GM23338 (cell line): ENCODE data around the gene GRIK4. TPM values are rescaled to one million over a fixed set of nuclear protein-coding genes. Genes with fewer than 3 reads are reported as not detected.

Experiments
- ATAC-seq: fragments of 200-7000 bp; cut with Tn5 transposase; 3 replicates; pipeline ENCODE4 v1.9.1; 2020
- DNase-seq: peaks from one replicate; pipeline ENCODE4 v3.0.0-alpha.2; 2015; ENCODE audit warnings: low spot score
- H2AFZ ChIP-seq: fragments of 200-600 bp; sonication (generic); 2 replicates; pipeline ENCODE4 v1.8.0; 2016; ENCODE audit warnings: antibody characterized with exemption, mild to moderate bottlenecking, moderate library complexity
- H3F3A ChIP-seq: fragments of 200-600 bp; sonication (generic); replicated peaks from 2 replicates; pipeline ENCODE4 v1.8.0; 2017; ENCODE audit warnings: antibody characterized with exemption, mixed run types, low read depth
- H3K27ac ChIP-seq: fragments of 200-600 bp; sonication (generic); 2 replicates; pipeline ENCODE4 v1.6.1; 2016; ENCODE audit warnings: low read depth
- H3K27me3 ChIP-seq: fragments of 200-600 bp; sonication (generic); 2 replicates; pipeline ENCODE4 v1.8.0; 2016; ENCODE audit warnings: mild to moderate bottlenecking, mixed run types, moderate library complexity; ENCODE audit not compliant: insufficient read depth
- H3K36me3 ChIP-seq: fragments of 200-600 bp; sonication (generic); 2 replicates; pipeline ENCODE4 v1.8.0; 2016; ENCODE audit warnings: mild to moderate bottlenecking; ENCODE audit not compliant: insufficient read depth
- H3K4me1 ChIP-seq: fragments of 200-600 bp; sonication (generic); 2 replicates; pipeline ENCODE4 v1.8.0; 2016; ENCODE audit warnings: mild to moderate bottlenecking, moderate library complexity; ENCODE audit not compliant: insufficient read depth
- H3K4me2 ChIP-seq: fragments of 200-600 bp; sonication (generic); 2 replicates; pipeline ENCODE4 v1.7.1; 2017; ENCODE audit warnings: mixed run types
- H3K4me3 ChIP-seq: fragments of 200-600 bp; sonication (generic); 2 replicates; pipeline ENCODE4 v1.6.1; 2016; ENCODE audit warnings: mixed run types
- H3K79me2 ChIP-seq: fragments of 200-600 bp; sonication (generic); replicated peaks from 2 replicates; pipeline ENCODE4 v1.8.0; 2017; ENCODE audit warnings: mild to moderate bottlenecking; ENCODE audit not compliant: insufficient read depth
- H3K9me2 ChIP-seq: fragments of 200-600 bp; sonication (generic); 2 replicates; pipeline ENCODE4 v1.8.0; 2017; ENCODE audit not compliant: insufficient read depth
- H4K20me1 ChIP-seq: fragments of 200-600 bp; sonication (generic); replicated peaks from 2 replicates; pipeline ENCODE4 v1.8.0; 2017; ENCODE audit warnings: mild to moderate bottlenecking; ENCODE audit not compliant: insufficient read depth
- H3K27ac Mint-ChIP-seq: 2 replicates; pipeline ENCODE4 v1.8.0; 2020; ENCODE audit warnings: inconsistent platforms, mild to moderate bottlenecking, moderate library complexity, mixed read lengths
- H3K27me3 Mint-ChIP-seq: 3 replicates; pipeline ENCODE4 v1.8.0; 2022; ENCODE audit warnings: low read depth, mild to moderate bottlenecking, moderate library complexity, mixed read lengths, inconsistent platforms; ENCODE audit not compliant: insufficient read depth, poor library complexity
- H3K36me3 Mint-ChIP-seq: 3 replicates; pipeline ENCODE4 v1.8.0; 2021; ENCODE audit warnings: low read depth, mild to moderate bottlenecking, inconsistent platforms, moderate library complexity, mixed read lengths
- H3K4me1 Mint-ChIP-seq: 3 replicates; pipeline ENCODE4 v1.8.0; 2020; ENCODE audit warnings: mild to moderate bottlenecking, inconsistent platforms, mixed read lengths
- H3K4me3 Mint-ChIP-seq: 3 replicates; pipeline ENCODE4 v1.8.0; 2021; ENCODE audit warnings: moderate library complexity, mild to moderate bottlenecking, inconsistent platforms, mixed read lengths
- H3K9me3 Mint-ChIP-seq: 3 replicates; pipeline ENCODE4 v1.8.0; 2020; ENCODE audit warnings: moderate library complexity, mild to moderate bottlenecking, inconsistent platforms, mixed read lengths
- CREB1 ChIP-seq: fragments of 250-450 bp; sonication (Bioruptor Pico); IDR thresholded peaks from 2 replicates; pipeline ENCODE4 v1.5.0; 2020; ENCODE audit warnings: low read depth, mild to moderate bottlenecking, moderate library complexity
- CTCF ChIP-seq, 2 experiments: fragments of 200-600 bp in 1 of 2; sonication (generic) in 1 of 2; conservative IDR thresholded peaks; 2 replicates each; pipeline versions ENCODE4 v1.5.1 to v1.6.1; 2016 to 2017; ENCODE audit warnings: antibody characterized with exemption in 2 of 2, low read depth in 2 of 2, mild to moderate bottlenecking in 2 of 2, moderate library complexity in 1 of 2
- ETS1 ChIP-seq: IDR thresholded peaks from 2 replicates; pipeline ENCODE4 v1.6.1; 2016; ENCODE audit warnings: antibody characterized with exemption
- EZH2phosphoT487 ChIP-seq: fragments of 200-600 bp; sonication (generic); IDR thresholded peaks from one replicate; pipeline ENCODE4 v1.8.1; 2018; ENCODE audit warnings: antibody characterized with exemption; ENCODE audit not compliant: unreplicated experiment
- JUNB ChIP-seq: IDR thresholded peaks from one replicate; pipeline ENCODE4 v1.6.1; 2016; ENCODE audit warnings: antibody characterized with exemption; ENCODE audit not compliant: unreplicated experiment
- POLR2AphosphoS5 ChIP-seq: IDR thresholded peaks from 2 replicates; pipeline ENCODE4 v1.6.1; 2016; ENCODE audit warnings: antibody characterized with exemption, low read depth
- ZNF462 ChIP-seq: fragments of 250-450 bp; sonication (Bioruptor Pico); IDR thresholded peaks from 2 replicates; pipeline ENCODE4 v1.5.0; 2020; ENCODE audit warnings: mild to moderate bottlenecking, moderate library complexity
- polyA plus RNA-seq: library from polyadenylated mRNA; unstranded; fragments of >200 nt; fragmentation: Nextera tagmentation; extraction: Ambion mirVana; gene quantifications from 2 replicates; pipeline ENCODE4 v1.2.1, GENCODE V29; 2016
- total RNA-seq: library from RNA; depleted of rRNA; stranded (reverse); fragments of >200 nt; shearing (Covaris generic); gene quantifications from 2 replicates; pipeline ENCODE4 v1.2.3, GENCODE V29; 2014
- TF ChIP-seq, protein P1 (sequence below): IDR thresholded peaks from one replicate; pipeline ENCODE4 v1.6.1; 2018; ENCODE audit warnings: antibody characterized with exemption; ENCODE audit not compliant: unreplicated experiment

The GRIK4 gene
- total and polyA plus RNA-seq, 2 experiments from 2014 or later, result 0.63 to 2.2 TPM

DNA sequence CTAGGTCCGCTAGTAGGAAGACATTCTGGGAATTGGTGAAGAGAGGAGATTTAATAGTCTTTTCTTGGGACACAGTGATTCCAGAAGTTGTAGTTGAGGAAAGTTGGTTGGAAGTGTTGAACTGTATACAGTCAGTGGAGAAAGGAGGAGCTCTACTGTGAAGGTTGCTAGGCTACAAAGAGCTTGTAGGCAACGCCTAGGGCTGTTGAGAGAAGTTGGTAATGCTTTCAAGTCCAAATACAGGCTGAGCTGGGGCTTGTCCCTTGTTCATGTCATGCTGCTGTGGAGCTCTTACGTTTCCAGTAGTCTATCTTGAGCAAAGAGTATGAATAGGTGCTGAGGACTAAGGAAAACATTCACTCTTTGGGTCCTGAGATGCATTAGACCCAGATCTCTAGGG is 513.4 kb downstream of the GRIK4 start:
- Mint-ChIP-seq H3K36me3 (no peaks in the 10 kb centered on the region), H3K4me3 (peak overlapping the region; percentile 83), H3K27ac (no peak overlapping the region), H3K27me3 (peaks cover 4% of the 10 kb centered on the region), H3K4me1 (peaks cover 14% of the 10 kb centered on the region), H3K9me3 (no peaks in the 10 kb centered on the region)
- Histone ChIP-seq H3K27ac (no peak overlapping the region), H3K4me1 (peaks cover 5% of the 10 kb centered on the region), H3K4me2 (peak overlapping the region; percentile 98), H2AFZ (no peak overlapping the region), H3K79me2 (peaks cover 50% of the 10 kb centered on the region), H4K20me1 (peaks cover 10% of the 10 kb centered on the region), H3K4me3 (peak overlapping the region; percentile 87), H3F3A (no peaks in the 10 kb centered on the region), H3K9me2 (no peaks in the 10 kb centered on the region), H3K27me3 (no peaks in the 10 kb centered on the region), H3K36me3 (no peaks in the 10 kb centered on the region)
- TF ChIP-seq, protein P1, sequence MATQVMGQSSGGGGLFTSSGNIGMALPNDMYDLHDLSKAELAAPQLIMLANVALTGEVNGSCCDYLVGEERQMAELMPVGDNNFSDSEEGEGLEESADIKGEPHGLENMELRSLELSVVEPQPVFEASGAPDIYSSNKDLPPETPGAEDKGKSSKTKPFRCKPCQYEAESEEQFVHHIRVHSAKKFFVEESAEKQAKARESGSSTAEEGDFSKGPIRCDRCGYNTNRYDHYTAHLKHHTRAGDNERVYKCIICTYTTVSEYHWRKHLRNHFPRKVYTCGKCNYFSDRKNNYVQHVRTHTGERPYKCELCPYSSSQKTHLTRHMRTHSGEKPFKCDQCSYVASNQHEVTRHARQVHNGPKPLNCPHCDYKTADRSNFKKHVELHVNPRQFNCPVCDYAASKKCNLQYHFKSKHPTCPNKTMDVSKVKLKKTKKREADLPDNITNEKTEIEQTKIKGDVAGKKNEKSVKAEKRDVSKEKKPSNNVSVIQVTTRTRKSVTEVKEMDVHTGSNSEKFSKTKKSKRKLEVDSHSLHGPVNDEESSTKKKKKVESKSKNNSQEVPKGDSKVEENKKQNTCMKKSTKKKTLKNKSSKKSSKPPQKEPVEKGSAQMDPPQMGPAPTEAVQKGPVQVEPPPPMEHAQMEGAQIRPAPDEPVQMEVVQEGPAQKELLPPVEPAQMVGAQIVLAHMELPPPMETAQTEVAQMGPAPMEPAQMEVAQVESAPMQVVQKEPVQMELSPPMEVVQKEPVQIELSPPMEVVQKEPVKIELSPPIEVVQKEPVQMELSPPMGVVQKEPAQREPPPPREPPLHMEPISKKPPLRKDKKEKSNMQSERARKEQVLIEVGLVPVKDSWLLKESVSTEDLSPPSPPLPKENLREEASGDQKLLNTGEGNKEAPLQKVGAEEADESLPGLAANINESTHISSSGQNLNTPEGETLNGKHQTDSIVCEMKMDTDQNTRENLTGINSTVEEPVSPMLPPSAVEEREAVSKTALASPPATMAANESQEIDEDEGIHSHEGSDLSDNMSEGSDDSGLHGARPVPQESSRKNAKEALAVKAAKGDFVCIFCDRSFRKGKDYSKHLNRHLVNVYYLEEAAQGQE, result no peak
- TF ChIP-seq ETS1 (no peak), ZNF462 (CRISPR knock-in tag) (no peak), JUNB (no peak), CREB1 (CRISPR knock-in tag) (no peak), EZH2phosphoT487 (no peak), POLR2AphosphoS5 (no peak), CTCF (conservative IDR thresholded peaks at IDR 0.05; ENCODE audit: low read depth in 2 of 2) (no peak)
- DNase-seq (peak; percentile 29), ATAC-seq (peak; percentile 5; the same call in 2 of the 3 replicates)
